Measurements from ENCODE around the gene AKAP13. TPM values are rescaled to one million over a fixed set of nuclear protein-coding genes. Genes with fewer than 3 reads are reported as not detected.

Gene AKAP13
- polyA plus RNA-seq, 1 of the 3 experiments (the other 2 are of a cell fraction) = 8.4 TPM

GRCh38 chr15:85330901-85331588 is 49.4 kb upstream of the AKAP13 start (continued):
- TF ChIP-seq CTCF (IDR thresholded peaks at IDR 0.05) (peak; percentile 82), MEF2A (IDR thresholded peaks at IDR 0.05; ENCODE audit: borderline replicate concordance, low read depth) (no peak), NFIC (IDR thresholded peaks at IDR 0.05; ENCODE audit: borderline replicate concordance) (no peak; the same call in 1 of the 2 replicates), MXI1 (IDR thresholded peaks at IDR 0.05; ENCODE audit: low read depth, low read length) (no peak), JUND (IDR thresholded peaks at IDR 0.05) (no peak), EP300 (IDR thresholded peaks at IDR 0.05; ENCODE audit: borderline replicate concordance in 1 of 2, low read depth in 1 of 2, low read length in 1 of 2) (no peak), TEAD4 (IDR thresholded peaks at IDR 0.05; ENCODE audit: borderline replicate concordance, insufficient read depth) (no peak), ELF1 (IDR thresholded peaks at IDR 0.05) (no peak), USF1 (IDR thresholded peaks at IDR 0.05; ENCODE audit: borderline replicate concordance, low read depth) (0 out of 2 replicates have a peak, but pooled peaks have one; percentile 23), RAD21 (IDR thresholded peaks at IDR 0.05; ENCODE audit: low read length) (peak; percentile 79), FOXM1 (IDR thresholded peaks at IDR 0.05; ENCODE audit: low read depth) (no peak)

GRCh38 chr15:85331655-85332285 is 48.6 kb upstream of the AKAP13 start:
- whole genome bisulfite sequencing (ENCODE audit: low lambda C conversion rate) = 91% methylated on average over 8 of the region's 8 CpGs
- H3K4me2 ChIP-seq = peak overlapping the region; percentile 51; the same call in 1 of the 2 replicates

More at GRCh38 chr15:85331655-85332285, 48.6 kb upstream of the AKAP13 start:
- Histone ChIP-seq H3F3A (replicated peaks; ENCODE audit: insufficient read depth) (peaks cover 8% of the 10 kb centered on the region), H3K27ac (ENCODE audit: low read depth in 2 of 2, low read length in 1 of 2) (peak overlapping the region; percentile 18 to 45; a peak in 1 of 4 replicates), H3K4me3 (ENCODE audit: low read depth in 2 of 2, low read length in 1 of 2) (no peak overlapping the region), H4K20me1 (ENCODE audit: insufficient read depth) (no peaks in the 10 kb centered on the region), H3K79me2 (ENCODE audit: insufficient read depth) (no peaks in the 10 kb centered on the region), H2AFZ (ENCODE audit: low read depth) (peak overlapping the region; percentile 88), H3K9me3 (no peaks in the 10 kb centered on the region), H3K27me3 (ENCODE audit: insufficient read depth) (no peaks in the 10 kb centered on the region), H3K9ac (peak overlapping the region; percentile 24; the same call in 1 of the 2 replicates), H3K9me2 (no peaks in the 10 kb centered on the region), H3K36me3 (replicated peaks in 1 of 2; ENCODE audit: control insufficient read depth in 1 of 2, insufficient read depth in 2 of 2, low read length in 1 of 2) (no peaks in the 10 kb centered on the region), H3K4me1 (ENCODE audit: control insufficient read depth in 1 of 2, insufficient read depth in 2 of 2, low read depth in 1 of 2, low read length in 1 of 2) (peaks cover 17% of the 10 kb centered on the region in 2 experiments; a peak in 3 of 4 replicates)
- ChIA-PET CTCF (interaction anchor here (1.3 to 1.9 kb wide), 8 partner anchors 11 to 172 kb away, joined by 3 to 10 read pairs (median 4); no protein-coding TSS in a partner anchor), POLR2A (no interaction called here)
- no peak for TF ChIP-seq YY1 (IDR thresholded peaks at IDR 0.05; ENCODE audit: low read depth)
- no peak for DNase-seq

Data from SK-N-SH (cell line).